Bone marrow (tissue), 2 donors: Measurements from ENCODE around the gene ANKRD63.
A peak's percentile ranks its signal among the peaks of the same experiment; 100 is the strongest.

Experiments used
- DNase-seq, 2 donors: peaks; one replicate each; lab custom pipeline; 2025; lab: John Stamatoyannopoulos, UW

Gene ANKRD63

GRCh38 chr15:40243126-40243810 lies 39.6 kb downstream of the ANKRD63 start:
- DNase-seq, result no peak

DNA sequence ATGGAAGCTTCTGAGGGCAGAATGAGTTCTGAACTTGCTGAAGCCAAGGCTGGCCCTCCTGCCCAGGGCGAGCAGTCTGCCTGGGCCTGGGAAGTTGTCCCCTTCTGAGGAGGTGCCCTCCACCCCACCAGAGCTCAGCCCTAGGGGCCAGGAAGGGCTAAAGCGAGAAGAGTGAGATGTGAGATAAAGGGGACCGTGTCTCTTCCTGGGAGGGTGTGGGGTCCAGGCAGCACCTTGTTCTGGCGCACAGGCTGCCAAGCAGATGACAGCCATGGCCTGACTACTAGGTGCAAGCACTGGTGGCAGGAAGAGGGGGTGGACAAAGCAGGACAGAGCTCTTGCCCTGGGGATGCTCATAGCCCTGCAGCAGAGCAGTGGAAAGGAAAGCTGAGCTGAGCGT lies 40.3 kb downstream of the ANKRD63 start:
- no peak for DNase-seq

DNA sequence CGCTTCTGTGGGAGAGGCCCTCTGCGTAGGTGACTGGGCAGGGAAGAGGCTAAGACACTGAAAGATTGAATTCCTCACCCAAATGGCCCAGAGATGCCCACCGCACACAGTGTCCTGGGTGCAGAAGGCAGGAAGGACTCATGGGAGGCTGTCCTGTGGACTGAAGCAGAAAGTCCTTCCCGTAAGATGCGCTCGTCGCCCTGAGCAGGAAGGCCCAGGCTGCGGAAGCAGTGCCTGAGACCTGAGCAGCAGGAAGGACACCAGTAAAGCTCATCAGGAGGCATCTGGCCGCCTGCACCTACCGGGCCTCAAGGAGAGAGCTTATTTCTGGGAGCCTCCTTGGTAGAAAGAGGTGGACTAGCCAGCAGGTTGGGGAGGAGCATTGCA lies 40.7 kb downstream of the ANKRD63 start:
- DNase-seq, result no peak

- no peak for DNase-seq
Measured at GRCh38 chr15:40241269-40242212, 41.3 kb downstream of the ANKRD63 start.

DNA sequence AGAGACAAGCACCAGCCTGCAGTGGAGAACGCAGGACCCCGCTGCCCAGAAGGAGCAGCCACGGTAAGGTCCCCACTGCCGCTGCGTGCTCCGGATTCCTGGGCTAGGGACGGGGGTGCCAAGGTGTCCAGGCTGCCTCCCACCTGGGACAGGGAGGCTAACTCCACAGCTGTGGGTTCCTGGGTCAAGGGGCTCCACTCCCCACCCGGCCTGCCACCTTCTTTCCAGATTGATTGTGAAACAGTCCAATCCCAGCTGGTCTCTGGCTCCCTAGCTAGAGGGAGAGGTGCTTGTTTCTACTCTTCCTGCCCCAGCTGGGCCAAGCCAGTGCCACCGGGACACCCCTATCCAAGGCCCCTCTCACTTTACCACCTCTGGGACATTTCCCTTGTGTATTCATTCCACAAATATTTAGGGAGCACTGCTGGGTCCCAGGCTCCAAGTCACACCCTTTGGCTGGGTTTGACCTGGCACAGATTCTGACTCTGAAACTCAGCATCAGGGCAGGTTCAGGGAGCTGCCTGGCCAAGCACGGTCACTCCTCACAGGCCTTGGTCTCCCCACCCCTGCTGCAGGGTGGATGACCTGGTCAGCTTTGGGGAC lies 42.1 kb downstream of the ANKRD63 start:
- no peak for DNase-seq

- no peak for DNase-seq
Measured at GRCh38 chr15:40239693-40240618, 42.9 kb downstream of the ANKRD63 start.

DNA sequence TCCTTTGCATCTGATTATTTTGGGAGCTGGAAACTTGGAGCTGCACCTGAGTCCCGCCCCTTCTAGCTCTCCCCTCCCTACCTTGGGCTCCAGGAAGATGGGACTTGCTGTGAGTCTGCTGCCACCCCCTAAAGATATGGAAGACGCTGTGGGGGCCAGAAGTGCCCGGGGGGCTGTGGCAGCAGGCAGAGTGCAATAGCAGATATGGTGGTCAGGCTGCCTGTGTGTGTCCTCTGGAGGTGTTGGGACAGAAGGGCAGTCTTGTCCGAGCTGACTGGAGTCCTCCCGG lies 43.5 kb downstream of the ANKRD63 start:
- DNase-seq, result no peak

DNA sequence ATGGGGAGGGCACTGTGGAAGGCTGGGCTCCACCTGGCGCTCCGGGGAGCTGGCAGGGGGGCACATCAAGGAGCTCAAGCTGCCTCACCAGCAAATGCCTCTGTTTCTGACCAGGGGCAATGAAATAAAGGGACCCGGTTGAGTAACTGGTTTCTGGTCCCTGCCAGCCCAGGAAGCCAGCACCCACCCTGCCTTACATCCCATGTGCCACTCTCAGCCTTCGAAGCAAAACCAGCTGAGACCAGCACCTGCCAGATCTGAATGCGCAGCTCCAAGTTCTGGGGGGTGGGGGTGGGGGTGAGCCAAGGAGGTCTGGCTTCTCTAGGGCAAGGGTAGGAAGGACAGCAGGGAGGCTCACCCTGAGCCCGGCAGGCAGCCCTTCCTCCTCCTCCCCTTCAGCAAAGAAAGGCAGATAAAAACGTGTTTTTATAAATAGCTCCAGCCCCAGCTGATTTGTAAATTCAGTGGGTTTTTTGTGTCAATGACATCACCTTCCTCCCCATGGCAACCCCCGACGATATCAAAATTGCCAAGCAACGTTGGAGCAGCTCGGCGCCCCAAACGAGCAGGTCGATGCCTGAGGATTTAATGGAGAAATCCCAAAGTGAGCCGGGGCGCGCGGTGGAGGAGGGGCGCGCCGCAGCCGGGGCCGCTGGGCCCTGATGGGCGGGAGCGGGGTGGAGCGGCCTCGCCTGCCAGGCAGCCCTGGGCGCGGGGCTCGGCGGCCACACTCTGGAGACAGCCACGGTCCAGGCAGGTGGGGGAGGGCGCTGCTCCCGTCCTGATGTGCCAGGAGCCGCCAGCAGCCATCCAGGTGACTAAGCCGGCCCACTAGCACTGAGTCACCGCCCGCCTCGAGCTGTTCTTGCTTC lies 44.1 kb downstream of the ANKRD63 start, which contains the start of gene PAK6:
TSS of gene PAK6 (plus strand) at position 532 of the 872 bp plus-strand sequence. CDS start 25,723 bp downstream, outside the sequence.
- DNase-seq, result no peak

DNA sequence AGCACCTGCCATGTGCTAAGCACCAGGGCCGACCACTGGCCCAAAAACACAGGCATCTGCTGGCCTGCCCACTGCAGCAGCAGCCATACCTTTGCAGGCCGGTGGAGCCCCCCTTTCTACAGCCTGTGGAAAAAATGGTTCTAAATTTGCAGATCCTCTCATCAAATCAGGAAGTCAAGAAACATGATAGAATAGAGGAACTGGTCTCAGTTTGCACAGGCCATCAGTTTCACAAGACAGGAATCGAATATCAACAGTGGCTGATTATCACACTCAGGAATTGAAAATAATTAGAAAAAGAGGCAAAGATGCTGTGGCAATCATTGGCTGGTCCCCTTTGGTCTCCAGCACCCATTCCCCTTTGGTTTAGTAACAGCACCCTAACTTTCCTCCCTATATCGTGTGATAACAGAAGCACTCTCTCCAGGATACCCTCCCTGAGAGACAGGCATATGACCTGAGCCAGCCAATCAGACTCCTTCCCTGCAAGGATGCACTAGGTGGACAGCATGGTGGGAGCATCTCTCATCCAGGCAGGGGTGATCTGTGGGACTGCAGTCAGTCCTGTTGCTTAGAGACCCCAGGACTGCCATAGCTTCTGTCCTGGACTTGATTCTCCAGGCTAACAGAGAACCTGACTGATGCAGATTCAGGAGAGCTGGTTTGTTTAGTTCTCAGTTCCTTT lies 47.5 kb downstream of the ANKRD63 start:
- peak in 1 of 2 donors; percentile 20 for DNase-seq

DNA sequence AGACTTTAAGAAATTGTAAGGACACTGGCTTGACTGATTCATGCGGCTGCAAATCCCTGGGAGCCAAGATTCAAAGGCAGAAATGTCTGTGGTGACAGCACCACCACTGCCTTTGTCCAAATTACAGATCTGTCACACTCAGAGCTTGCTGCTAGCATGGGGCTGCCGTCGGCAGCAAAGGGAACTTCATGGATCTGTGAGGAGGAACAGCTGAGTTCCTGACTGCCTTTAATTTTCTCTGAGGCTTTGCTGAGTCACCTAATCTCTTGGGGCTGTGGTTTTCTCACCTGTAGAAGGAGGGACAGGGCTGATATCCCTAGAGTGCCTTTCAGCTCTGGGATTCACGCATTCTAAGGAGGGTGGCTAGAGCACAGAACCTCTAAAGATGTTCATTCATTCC lies 48.1 kb downstream of the ANKRD63 start:
- no peak for DNase-seq

DNA sequence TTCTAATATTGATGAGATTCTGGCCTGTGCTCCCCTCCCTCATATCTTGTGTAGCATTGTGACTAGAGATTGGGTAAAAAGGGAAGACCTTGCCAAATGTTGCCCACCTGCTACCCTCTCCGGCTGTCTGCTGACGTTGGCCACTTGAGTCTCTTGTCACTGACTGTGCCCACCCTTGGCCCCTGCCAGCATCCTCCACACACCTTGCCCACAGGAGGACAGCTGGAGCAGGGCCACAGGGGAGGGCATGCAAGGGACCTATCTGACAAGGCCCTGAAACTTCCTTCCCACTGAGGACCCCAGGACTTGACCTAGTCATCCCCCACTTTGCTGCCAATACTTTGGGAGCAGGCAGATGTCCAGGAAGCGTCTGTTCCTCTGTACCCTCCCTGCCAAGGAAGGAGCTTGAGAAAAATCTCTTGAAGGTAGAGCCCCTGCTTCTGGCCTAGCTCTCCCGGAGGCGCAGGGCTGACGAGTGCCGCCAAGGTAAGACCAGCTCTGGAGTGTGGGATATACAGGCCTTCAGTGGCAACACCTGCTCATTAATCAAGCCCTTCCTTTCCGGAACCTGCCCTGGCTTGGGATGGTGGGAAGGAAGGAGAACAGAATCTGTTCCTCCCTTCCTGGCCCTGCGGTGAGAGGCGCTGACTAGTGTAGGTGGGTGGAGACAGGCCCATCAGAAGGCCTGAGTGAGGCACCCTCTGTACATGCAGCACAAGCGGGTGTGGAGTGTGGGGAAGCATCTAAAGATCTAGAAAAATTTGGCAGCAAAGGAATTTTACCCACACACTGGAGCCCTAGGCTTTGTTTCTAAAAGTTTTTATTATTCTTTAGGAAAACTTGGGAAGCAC lies 48.9 kb downstream of the ANKRD63 start:
- no peak for DNase-seq

GRCh38 chr15:40232625-40233070 lies 50.2 kb downstream of the ANKRD63 start:
- DNase-seq, result no peak
